IPS-NIHi7 (cell line): ENCODE results near the gene ARL2BP.

Experiments used
- DNase-seq: peaks from one replicate; pipeline ENCODE4 v3.0.0; 2012; ENCODE audit warnings: mixed read lengths; ENCODE audit errors: extremely low spot score

Gene ARL2BP

DNA sequence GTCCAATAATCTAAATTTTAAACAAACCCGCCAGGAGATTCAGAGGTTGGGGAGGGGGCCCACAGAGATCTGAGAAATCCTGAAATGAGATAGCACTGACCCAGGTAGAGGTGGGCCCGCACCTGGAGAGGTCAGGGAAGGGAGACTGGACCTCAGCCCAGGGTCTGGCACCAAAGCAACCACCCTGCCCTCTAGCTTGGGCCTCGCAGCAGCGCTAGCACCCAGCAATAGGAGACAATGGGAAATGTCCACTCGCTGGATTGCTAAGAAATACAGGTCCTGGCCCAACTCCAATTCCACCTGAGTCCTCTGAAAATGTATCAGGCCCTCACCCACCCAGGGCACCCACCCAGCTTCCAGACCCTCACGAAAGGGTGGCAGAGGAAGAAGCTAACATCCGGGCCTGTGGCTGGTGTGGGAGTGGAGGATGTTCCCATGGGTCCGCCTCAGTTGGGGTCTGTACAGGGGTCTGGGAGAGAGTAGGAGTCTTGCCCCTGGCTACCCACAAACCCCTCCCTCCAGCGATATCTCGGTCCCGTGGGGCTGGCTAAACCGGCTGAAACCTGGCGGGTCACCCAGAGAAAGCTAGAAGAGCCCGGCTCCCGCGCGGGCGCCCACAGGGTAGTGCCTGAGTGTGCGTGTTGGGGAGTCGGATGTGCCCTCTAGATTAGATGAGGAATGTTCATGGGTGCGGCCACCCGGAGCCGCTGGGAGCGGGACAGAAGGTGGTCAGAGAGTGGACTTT is 38.3 kb downstream of the ARL2BP start:
- no peak for DNase-seq

DNA sequence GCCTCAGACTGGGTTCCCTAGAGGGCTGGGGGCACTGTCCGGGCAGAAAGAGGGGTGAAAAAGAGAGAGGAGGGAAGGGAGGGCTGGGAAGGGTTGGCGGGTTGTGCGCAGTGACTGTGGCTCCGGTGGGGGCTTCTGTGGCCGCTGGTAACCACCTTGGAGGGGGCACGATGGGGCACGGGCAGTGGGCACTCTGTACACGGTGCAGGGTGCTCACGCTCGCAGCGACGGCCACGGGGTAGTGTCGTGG is 38.8 kb downstream of the ARL2BP start:
- no peak for DNase-seq

DNA sequence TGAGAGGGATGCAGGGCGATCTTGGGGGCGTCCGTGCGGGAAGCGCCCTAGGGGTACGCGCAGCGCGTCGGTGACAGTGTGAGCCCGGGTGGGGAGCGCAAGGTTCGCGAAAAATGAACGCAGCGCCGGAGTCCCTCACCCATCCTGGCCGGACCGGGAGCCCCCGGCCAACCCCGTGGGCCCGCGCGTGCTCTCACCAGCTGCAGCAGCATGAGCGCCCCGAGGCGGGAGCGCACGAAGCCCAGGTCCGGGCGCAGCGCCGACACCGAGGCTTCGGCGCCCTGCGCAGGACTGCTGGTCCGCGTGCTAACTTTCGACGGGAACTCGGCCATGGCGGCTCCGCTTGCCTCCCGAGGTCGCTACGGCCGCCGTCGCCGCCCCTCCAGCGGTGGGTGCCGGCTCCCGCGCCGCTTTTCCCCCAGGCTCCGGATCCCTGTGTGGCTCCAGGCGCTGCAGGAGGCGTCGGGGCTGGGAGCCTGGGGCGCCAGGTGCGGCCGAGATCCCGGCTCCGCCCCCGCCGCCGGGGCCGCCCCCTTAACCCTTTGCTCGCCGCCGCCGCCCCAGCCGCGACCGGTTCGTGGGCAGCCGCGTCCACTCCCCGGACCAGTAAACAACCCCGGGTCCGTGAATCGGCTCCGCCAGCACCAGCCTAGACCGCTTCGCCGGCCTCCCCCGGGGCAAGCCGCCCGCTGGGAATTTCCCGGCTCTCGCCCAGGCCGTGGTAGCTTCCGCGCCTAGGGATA is 39.3 kb downstream of the ARL2BP start, which contains the start of gene PLLP:
TSS of gene PLLP (minus strand) at position 464 of the 743 bp plus-strand sequence. CDS start at position 332, 132 bp downstream.
- peak; percentile 79 for DNase-seq

DNA sequence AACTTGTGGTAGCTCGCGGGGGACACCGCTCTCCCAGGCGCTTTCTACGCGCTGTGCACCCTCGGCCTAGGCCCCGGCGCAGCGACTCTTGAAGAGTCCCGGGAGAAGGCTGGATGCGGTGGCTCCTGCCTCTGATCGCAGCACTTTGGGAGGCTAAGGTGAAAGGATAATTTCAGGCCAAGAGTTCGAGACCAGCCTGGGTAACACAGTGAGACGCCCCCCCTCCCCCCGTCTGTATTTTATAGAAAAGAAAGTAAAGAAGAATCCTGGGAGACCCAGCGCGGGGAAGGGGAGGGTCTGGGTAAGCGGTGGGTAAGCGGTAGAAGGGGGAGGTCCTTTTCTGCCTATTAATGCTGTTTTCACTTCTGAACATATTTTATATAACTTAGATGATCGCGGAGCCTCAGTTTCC is 39.9 kb downstream of the ARL2BP start:
- no peak for DNase-seq

DNA sequence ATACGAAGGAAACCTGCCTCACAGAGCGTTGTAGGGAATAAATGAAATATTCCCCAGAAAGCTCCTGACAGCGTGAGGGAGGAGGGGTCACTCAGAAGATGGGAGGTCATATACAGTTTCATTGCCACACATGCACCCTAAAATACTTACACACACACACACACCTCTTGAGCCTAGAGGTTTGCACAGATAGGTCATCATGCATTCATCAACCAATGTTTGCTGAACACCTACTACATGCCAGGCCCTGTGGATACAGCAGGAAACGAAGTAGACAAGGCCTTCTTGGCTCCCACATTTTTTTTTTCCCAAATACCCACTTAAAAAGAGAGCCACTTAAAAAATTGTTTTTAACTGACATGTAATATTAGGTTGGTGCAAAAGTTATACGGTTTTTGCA is 40.3 kb downstream of the ARL2BP start:
- no peak for DNase-seq

DNA sequence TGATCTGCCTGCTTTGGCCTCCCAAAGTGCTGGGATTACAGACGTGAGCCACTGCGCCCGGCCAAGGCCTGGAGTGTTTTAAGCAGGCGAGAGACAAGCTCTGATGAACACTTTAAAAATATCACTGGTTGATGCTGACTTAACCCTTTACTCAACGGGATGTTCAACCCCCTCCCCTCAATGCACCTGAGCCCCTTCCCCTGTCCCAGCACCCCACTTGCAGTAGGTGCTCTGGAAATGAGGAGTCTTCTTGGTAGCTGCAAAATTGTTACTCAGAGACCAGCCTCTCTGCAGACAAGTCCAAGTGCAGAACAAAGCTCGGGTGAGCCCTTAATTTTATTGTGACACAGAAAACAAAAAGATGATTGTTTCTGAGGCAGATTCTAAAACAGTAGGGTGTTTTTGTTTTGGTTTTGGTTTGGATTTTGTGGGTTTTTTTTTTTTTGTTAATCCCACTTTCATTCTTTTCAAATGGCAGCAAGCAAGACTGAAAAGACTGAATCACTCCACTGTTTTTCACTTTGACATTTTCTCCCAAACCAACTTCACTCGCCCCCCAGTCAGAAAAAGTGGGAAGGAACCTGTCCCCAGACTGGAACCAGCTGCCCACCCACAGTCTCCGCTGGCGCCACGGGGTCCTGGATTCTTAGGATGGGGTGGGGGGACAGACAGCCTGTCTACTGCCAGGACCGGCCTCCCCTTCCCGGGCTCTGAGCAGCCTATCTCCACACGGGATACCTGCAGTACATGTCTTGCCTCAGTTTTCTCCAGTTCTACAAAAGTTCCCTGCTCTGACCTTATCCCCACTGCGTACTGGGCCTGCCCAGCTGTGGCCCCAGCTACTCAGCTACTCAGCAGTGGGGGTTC is 44.6 kb downstream of the ARL2BP start:
- no peak for DNase-seq

DNA sequence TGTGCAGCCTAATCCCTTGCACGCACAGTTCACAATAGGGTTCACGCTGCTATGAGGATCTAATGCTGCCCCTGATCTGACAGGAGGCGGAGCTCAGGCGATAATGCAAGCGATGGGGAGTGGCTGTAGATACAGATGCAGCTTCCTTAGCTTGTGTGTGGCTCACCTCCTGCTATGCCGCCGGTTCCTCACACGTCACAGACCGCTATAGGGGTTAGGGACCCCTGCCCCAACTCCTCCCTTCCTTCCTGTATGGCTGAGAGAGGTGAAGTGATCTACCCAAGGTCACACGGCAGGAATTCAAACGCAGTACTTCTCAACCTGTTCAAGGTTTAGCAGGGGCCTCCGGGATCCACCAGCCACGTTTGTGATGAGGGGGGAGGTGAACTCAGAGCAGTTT is 52.8 kb downstream of the ARL2BP start:
- DNase-seq: no peak

DNA sequence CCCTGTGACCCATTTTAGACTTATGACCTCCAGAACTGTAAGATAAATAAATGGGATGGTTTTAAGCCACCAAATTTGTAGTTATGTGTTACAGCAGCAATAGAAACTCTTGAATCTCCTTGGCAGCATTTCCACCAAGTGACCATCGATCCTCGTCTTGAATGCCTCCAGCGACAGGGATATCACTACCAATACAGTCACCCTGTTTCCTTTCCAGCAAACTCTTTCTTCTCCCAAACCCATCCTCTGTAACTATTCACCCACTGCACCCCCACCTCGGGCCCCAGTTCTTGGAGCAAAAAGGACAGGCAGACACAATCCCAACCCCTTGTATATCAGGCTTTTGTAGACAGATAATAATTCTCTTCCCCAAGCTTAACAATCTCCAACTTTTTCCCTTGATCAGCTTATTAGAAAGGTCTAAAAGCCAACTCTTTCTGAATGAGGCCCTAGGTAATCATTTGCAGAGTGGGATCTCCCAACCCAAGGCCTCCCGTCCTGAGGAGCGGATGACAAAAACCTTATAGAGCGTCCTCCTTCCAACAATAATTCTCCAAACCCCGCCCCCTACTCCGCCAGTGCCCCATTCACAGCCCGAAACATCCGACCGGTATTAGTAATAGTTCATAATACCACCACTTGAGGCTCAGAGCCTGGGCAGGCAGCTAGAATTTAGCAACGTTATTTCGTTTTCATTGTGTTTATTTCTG is 54.1 kb downstream of the ARL2BP start:
- DNase-seq: no peak

DNA sequence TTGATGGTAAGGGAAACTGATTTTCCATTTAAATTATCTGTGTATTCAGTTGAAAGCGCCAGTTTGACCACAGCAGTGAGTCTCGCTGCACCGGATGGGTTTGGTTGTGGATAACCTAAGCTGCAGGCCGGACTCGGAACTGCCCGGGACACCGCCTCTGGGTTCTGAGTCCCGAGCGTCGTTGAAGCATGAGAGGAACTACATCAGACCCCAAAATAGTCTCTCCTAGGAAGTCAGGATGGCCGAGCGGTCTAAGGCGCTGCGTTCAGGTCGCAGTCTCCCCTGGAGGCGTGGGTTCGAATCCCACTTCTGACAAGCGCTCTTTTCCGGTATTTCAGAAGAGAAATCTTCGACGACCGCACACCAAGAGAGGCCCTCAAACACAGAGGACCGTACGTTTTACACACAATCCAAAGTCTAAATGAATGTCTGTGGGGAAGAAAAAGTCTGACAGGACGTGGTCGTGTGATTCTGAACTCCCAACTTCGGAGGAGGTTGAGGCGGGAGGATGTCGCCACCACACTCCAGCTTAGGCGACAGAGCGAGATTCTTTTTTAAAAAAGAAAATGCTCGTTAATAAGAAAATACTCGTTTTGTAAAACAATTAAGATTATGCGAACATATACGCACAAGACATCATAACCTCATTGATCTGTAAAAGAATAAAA is 54.8 kb downstream of the ARL2BP start:
- peak; percentile 87 for DNase-seq

DNA sequence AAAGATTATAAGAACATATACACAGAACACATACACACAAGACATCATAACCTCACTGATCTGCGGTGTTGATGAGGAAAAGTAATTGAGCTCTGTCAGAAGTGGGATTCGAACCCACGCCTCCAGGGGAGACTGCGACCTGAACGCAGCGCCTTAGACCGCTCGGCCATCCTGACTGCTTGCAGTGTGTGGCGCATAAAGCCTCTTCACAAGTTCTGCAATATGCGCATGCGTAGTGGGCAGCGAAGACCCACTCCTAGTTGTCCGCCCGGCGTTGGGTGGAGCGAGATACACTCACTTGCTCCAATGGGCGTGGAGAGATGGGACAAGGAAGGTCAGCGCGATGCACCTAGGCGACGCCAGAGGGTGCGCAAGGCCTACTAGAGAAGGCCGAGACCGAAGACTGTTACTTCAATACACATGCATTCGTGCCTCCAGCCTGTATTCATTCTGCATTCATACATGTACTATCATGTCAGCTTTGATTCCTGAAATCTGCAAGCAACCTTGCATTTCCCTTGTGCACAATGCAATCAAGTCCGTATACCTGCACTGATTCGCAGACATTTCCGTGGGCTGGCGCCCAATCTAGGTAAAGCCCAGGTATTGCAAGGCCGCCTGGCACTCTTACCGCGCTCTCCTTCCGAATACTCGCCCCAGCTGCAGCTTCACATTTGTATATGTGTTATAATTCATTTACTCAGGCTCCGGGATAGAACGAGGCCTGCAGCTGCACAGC is 55.5 kb downstream of the ARL2BP start:
- DNase-seq: peak; percentile 98

DNA sequence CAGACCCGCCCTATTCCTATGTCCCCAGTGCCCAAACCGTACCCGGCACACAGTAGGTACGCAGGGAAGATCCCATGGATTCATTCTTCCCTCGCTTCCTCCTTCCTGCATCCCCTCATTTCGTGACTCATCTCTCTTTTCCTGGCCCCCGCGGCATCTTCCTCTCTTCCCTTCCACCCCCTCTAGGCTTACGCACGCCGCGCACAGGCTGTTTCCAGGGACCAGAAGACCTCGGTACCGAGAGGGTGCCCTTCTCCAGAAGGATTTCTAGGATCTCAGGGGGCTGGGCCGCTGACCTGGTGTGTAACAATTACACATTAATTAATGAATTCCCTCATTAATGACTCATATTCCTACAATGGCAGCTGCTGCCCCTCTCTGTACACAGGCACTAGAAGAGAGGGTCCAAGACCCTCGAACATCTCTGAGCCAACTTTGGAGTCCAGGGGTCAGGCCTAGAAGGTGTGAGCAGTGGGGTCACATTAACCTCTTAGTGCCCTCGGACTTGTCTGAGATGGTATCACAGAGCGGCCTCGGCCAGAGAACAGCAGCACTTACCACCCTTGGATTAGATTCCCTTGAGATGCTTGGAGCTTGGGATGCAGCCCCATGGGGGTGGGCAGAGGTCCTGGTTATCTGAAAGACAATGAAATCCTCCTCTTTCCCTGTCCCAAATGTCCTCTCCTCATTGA is 56.2 kb downstream of the ARL2BP start:
- peak; percentile 49 for DNase-seq
